Neural cell (in vitro differentiated cells): ENCODE results near the gene NECTIN4.

ENCODE experiments used
- EZH2 ChIP-seq: fragments of 200-600, 300-800 bp; shearing (Covaris generic), sonication (generic); IDR thresholded peaks from 2 replicates; pipeline ENCODE4 v1.6.1; 2014; ENCODE audit warnings: antibody characterized with exemption, low read length, borderline replicate concordance, mild to moderate bottlenecking; ENCODE audit not compliant: insufficient read depth, poor library complexity, severe bottlenecking
- MXI1 ChIP-seq: fragments of 450-650 bp; conservative IDR thresholded peaks from 2 replicates; pipeline ENCODE4 v1.6.1; 2014; ENCODE audit warnings: antibody characterized with exemption, mild to moderate bottlenecking; ENCODE audit not compliant: poor library complexity, severe bottlenecking
- SMC3 ChIP-seq: fragments of 450-650 bp; conservative IDR thresholded peaks from 2 replicates; pipeline ENCODE4 v1.6.1; 2014; ENCODE audit warnings: antibody characterized with exemption, mild to moderate bottlenecking, moderate library complexity; ENCODE audit not compliant: poor library complexity
- TF ChIP-seq, protein P1 (sequence below): fragments of 450-650 bp; IDR thresholded peaks from 2 replicates; pipeline ENCODE4 v1.5.1; 2014; ENCODE audit warnings: antibody characterized with exemption, mild to moderate bottlenecking, moderate library complexity; ENCODE audit not compliant: poor library complexity, severe bottlenecking

DNA sequence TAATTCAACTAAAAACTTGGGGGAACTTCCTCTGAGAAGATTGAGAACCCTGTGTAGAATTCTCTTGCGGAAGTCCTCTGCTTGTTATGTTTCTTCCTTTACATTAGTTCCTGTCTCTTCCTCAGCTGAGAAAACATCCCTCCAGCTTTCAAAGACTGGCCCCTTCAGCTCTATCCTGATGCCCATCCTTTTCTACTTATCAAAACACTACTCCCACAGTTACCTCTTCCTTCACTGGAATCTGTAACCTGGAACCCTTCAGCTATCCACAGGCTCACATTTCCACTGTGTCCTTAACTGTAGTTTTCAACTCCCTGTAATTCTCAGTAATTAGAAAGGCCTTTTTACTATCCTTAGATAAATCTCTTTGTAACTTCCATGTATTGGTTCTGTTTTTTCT is 49.1 kb upstream of the NECTIN4 start:
- TF ChIP-seq EZH2 (no peak), MXI1 (no peak), SMC3 (no peak)
- TF ChIP-seq, protein P1, sequence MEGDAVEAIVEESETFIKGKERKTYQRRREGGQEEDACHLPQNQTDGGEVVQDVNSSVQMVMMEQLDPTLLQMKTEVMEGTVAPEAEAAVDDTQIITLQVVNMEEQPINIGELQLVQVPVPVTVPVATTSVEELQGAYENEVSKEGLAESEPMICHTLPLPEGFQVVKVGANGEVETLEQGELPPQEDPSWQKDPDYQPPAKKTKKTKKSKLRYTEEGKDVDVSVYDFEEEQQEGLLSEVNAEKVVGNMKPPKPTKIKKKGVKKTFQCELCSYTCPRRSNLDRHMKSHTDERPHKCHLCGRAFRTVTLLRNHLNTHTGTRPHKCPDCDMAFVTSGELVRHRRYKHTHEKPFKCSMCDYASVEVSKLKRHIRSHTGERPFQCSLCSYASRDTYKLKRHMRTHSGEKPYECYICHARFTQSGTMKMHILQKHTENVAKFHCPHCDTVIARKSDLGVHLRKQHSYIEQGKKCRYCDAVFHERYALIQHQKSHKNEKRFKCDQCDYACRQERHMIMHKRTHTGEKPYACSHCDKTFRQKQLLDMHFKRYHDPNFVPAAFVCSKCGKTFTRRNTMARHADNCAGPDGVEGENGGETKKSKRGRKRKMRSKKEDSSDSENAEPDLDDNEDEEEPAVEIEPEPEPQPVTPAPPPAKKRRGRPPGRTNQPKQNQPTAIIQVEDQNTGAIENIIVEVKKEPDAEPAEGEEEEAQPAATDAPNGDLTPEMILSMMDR = no peak
